Pancreas (tissue), 10 donors: ENCODE results near the gene LRRC4. TPM values are rescaled to one million over a fixed set of nuclear protein-coding genes. Genes with fewer than 3 reads are reported as not detected.

ENCODE experiments used
- ATAC-seq, 4 donors: fragments of 200-7000 bp; cut with Tn5 transposase; one replicate each; pipeline versions ENCODE4 v1.8.0 to v1.9.1; 2020; ENCODE audit warnings: mild to moderate bottlenecking in 4 of 4, moderate library complexity in 4 of 4
- DNase-seq, 6 donors: peaks; one replicate each; pipeline ENCODE4 v3.0.0-alpha.2; 2020
- FAIRE-seq: peaks from 2 replicates; lab custom pipeline; 2012; peaks lifted over from hg19 to GRCh38; lab: Jason Lieb, UNC
- H3K27ac ChIP-seq, 4 donors: fragments of 200-600 bp; sonication (generic); 1 replicate in 3 of 4; 2 replicates in 1 of 4; pipeline versions ENCODE4 v1.5.0 to v1.8.0; 2020
- H3K27me3 ChIP-seq, 4 donors: fragments of 200-600 bp; one replicate each; pipeline ENCODE4 v1.8.0; 2021
- H3K36me3 ChIP-seq, 3 donors: fragments of 200-600 bp; sonication (generic) in 1 of 3; one replicate each; pipeline versions ENCODE4 v1.5.0 to v1.8.0; 2020 to 2021
- H3K4me1 ChIP-seq, 3 donors: fragments of 200-600 bp; one replicate each; pipeline ENCODE4 v1.8.0; 2021
- H3K4me3 ChIP-seq, 4 donors: fragments of 200-600 bp; sonication (generic) in 2 of 4; one replicate each; pipeline versions ENCODE4 v1.5.0 to v1.8.0; 2020 to 2021
- H3K9me3 ChIP-seq, 4 donors: fragments of 200-600 bp; one replicate each; pipeline ENCODE4 v1.8.0; 2021
- WGBS, 2 donors: extraction: QIAGEN DNeasy Blood & Tissue Kit; methylation state at CpG; one replicate each; pipeline ENCODE4 v1.1.7; 2013; 5-methylcytosine and 5-hydroxymethylcytosine counted together
- intact Hi-C, 3 donors: fragments of 100-400 bp; cut with DNase I; formaldehyde crosslinking; loops; one replicate each; pipeline versions ENCODE4 v1.11.1 to v1.14.2; 2022
- polyA plus RNA-seq, 2 donors: library from polyadenylated mRNA; stranded (reverse); fragments of 200-250 nt; gene quantifications; one replicate each; pipeline ENCODE4 v1.2.3, GENCODE V29; 2013
- total RNA-seq, 6 donors: library from RNA; stranded (reverse); fragmentation: NEBNext Ultra II Directional in 4 of 6; extraction: Animal tissue kit (Norgen Biotek cat#: 25700) in 4 of 6; gene quantifications; one replicate each; pipeline versions ENCODE4 v1.2.1 to v1.2.4, GENCODE V29; 2021 to 2023
- TF ChIP-seq, protein P1 (sequence below), 4 donors: fragments of 200-600 bp; sonication (generic) in 3 of 4; IDR thresholded peaks; one replicate each; pipeline versions ENCODE4 v1.5.0 to v1.8.0; 2021; ENCODE audit warnings: antibody characterized with exemption in 4 of 4
- donor health status: healthy with polysubstance abuse.
- donor health status: DM: no; HTN: no; CAD: no; lungs with moderate emphysema.
- donor health status: DM: no; HTN: no; CAD: no.
- donor health status: control.
- donor health status: control.
- donor health status: Bipolar disorder and iron deficiency.
- donor health status: DM: yes; HTN: yes; CAD: no.
- donor health status: DM: no; HTN: no; CAD: no.
- donor health status: DM: no; HTN: no; CAD: no.
- donor health status: DM: yes; HTN: yes; CAD: no.

LRRC4 gene
- total and polyA plus RNA-seq, 8 donors, result 0.42 to 2.4 (median 0.84) TPM

DNA sequence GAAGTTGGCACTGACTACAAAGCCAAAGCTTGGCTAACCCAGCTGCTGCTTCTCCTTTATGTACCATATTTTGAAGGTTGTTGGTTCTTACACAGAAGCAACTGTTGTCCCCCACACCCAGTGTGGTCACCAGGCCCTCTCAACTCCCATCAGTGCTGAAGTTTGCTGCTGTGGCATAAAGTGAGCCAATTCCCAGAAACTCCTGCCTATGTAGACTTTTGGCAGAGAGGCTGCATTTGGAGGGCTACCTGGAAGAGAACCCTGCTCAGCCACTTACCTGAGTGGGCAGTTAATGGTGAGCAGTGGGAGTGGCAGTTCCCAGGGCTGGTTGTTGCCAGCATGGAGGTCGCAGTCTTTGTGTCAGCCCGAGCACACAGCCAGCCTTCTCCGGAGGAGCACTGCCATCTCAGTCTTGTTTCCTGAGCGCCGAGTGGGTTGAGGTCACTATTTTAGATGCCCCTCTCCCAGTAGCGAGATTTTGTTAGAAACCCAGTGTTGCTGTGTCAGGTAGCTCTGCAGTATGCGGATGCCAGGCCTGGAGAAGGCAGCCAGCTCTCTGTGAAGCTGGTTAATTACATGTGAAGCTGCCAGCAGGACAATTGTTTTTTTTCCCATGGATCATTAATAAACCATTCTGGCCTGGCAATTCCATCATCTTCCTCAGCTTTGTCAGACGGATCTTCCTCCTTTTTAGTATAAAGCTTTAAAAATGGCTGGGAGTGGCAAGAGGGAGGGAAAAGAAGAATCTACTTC, 24.5 kb downstream of the LRRC4 start:
- peak in 1 of 6 donors; percentile 23 for DNase-seq
- WGBS, 2 donors, result 59 to 72% methylated on average over 8 of the region's 8 CpGs

DNA sequence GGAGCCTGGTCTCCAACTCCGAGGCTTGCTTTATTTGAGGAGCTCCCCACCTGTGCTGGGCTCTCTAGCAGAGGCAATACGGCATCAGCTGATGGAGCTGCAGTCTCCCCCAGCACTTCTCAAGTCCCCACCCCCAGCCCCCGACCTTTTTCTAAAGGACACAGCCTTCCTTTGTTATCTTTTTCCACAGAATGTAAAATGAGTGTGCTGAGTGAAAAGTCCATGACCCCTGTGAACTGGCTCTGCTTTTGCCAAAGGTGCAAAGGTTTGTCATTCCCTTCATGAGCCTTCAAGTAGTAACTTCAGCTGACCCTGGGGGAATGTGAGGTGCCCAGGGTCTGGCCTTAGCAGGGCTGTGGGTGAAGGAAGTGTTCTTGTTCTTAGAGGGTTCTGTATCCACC, 25.5 kb downstream of the LRRC4 start:
- DNase-seq, result no peak
- Histone ChIP-seq H3K4me3 (no peak overlapping the region), H3K27ac (no peak overlapping the region), H3K36me3 (no peaks in the 10 kb centered on the region), H3K4me1 (peaks cover 8 to 37% (median 15%) of the 10 kb centered on the region in 3 donors), H3K27me3 (no peaks in the 10 kb centered on the region), H3K9me3 (no peaks in the 10 kb centered on the region)
- TF ChIP-seq, protein P1, sequence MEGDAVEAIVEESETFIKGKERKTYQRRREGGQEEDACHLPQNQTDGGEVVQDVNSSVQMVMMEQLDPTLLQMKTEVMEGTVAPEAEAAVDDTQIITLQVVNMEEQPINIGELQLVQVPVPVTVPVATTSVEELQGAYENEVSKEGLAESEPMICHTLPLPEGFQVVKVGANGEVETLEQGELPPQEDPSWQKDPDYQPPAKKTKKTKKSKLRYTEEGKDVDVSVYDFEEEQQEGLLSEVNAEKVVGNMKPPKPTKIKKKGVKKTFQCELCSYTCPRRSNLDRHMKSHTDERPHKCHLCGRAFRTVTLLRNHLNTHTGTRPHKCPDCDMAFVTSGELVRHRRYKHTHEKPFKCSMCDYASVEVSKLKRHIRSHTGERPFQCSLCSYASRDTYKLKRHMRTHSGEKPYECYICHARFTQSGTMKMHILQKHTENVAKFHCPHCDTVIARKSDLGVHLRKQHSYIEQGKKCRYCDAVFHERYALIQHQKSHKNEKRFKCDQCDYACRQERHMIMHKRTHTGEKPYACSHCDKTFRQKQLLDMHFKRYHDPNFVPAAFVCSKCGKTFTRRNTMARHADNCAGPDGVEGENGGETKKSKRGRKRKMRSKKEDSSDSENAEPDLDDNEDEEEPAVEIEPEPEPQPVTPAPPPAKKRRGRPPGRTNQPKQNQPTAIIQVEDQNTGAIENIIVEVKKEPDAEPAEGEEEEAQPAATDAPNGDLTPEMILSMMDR (IDR thresholded peaks at IDR 0.05), result no peak
- 24 to 35% methylated on average over 3 of the region's 3 CpGs for WGBS, 2 donors
- no peak for FAIRE-seq
- intact Hi-C loops, result no loop called here
- ATAC-seq, result peak in 2 of 4 donors; percentile 14 to 23

More for the DNA sequence above, 24.5 kb downstream of the LRRC4 start:
- FAIRE-seq (no peak), ATAC-seq (peak in 3 of 4 donors; percentile 10 to 43 (median 39))
- intact Hi-C loops, result no loop called here
- Histone ChIP-seq H3K27ac (no peak overlapping the region), H3K27me3 (no peaks in the 10 kb centered on the region), H3K4me1 (peaks cover 8 to 37% (median 15%) of the 10 kb centered on the region in 3 donors), H3K36me3 (no peaks in the 10 kb centered on the region), H3K9me3 (no peaks in the 10 kb centered on the region), H3K4me3 (no peak overlapping the region)
- TF ChIP-seq, protein P1 (IDR thresholded peaks at IDR 0.05), result no peak

- WGBS, 2 donors, result 65 to 72% methylated on average over 7 of the region's 7 CpGs
- ATAC-seq, result peak in 2 of 4 donors; percentile 32 to 39
- Histone ChIP-seq H3K36me3 (no peaks in the 10 kb centered on the region), H3K27me3 (no peaks in the 10 kb centered on the region), H3K4me3 (no peak overlapping the region), H3K9me3 (no peaks in the 10 kb centered on the region), H3K27ac (no peak overlapping the region), H3K4me1 (peaks cover 8 to 37% (median 15%) of the 10 kb centered on the region in 3 donors)
- intact Hi-C loops, result no loop called here
- TF ChIP-seq, protein P1 (IDR thresholded peaks at IDR 0.05), result no peak
- DNase-seq, result no peak
- no peak for FAIRE-seq
Observed at GRCh38 chr7:128005117-128005516, 26.1 kb downstream of the LRRC4 start.

DNA sequence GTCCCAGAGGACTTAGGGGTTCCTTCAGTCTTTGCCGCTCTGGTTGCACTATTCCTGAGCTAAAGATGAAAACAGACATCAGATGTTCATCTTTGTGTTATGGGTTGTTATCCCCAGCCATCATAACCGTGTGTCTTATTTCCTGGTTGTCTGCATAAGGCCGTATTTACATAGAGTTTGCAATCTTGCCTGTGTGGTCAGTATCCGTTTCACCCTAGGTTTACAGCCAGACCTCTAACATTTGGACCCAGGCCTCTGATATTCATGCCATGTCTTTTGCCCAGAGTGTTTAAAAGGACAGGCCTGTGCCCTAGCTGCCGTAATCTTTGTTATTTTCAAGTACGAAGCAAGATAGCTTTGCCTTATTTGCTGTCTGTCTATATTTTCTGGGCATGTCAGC, 26.6 kb downstream of the LRRC4 start:
- H3K36me3 ChIP-seq, result no peaks in the 10 kb centered on the region
- no peak overlapping the region for H3K4me3 ChIP-seq
- H3K27me3 ChIP-seq, result no peaks in the 10 kb centered on the region
- ATAC-seq (no peak), FAIRE-seq (no peak), DNase-seq (no peak)
- H3K9me3 ChIP-seq, result no peaks in the 10 kb centered on the region
- TF ChIP-seq, protein P1 (IDR thresholded peaks at IDR 0.05), result no peak
- peaks cover 8 to 37% (median 15%) of the 10 kb centered on the region in 3 donors for H3K4me1 ChIP-seq
- 51 to 55% methylated on average over 6 of the region's 6 CpGs for WGBS, 2 donors
- intact Hi-C loops, result no loop called here
- H3K27ac ChIP-seq, result no peak overlapping the region

- FAIRE-seq, result no peak
- ATAC-seq, result peak in 1 of 4 donors; percentile 29
- no peak overlapping the region for H3K4me3 ChIP-seq
- H3K4me1 ChIP-seq, result peaks cover 6 to 37% (median 8%) of the 10 kb centered on the region in 3 donors
- intact Hi-C loops, result no loop called here
- no peaks in the 10 kb centered on the region for H3K9me3 ChIP-seq
- no peak for DNase-seq
- TF ChIP-seq, protein P1 (IDR thresholded peaks at IDR 0.05), result no peak
- H3K27me3 ChIP-seq, result no peaks in the 10 kb centered on the region
- H3K36me3 ChIP-seq, result no peaks in the 10 kb centered on the region
- no peak overlapping the region for H3K27ac ChIP-seq
- 74 to 77% methylated on average over 2 of the region's 2 CpGs for WGBS, 2 donors
Observed at GRCh38 chr7:128003787-128004186, 27.4 kb downstream of the LRRC4 start.
